Measurements from ENCODE around the gene DAPL1. TPM values are rescaled to one million over a fixed set of nuclear protein-coding genes. Genes with fewer than 3 reads are reported as not detected.

DAPL1 gene
- total RNA-seq, 4 donors from 2014 or later = 3.0 TPM; not detected in 3

DNA sequence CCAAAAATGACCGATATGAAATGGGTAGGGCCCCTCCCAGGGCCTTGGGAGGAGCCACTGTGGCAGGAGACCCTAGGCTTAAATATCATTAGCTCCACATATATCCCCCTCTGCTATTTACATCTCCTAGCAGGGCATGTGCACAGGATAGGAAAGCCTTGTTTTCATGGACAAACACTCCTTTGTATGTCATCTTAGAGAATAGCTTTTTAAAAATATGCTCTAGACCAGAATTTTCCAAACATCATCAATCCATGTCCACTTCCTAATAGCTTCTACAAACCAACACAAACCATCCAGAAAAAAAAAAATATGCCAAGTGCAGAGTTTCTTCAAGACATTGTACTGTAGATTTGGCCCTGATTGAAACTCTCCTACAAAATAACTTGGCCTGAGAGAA, 10.8 kb downstream of the DAPL1 start:
- H3K36me3 ChIP-seq = no peaks in the 10 kb centered on the region
- no peak for ATAC-seq
- 70% methylated on average over 1 of the region's 1 CpG; no CpG with 5 or more reads in 1 of the 2 donors for WGBS, 2 donors (ENCODE audit: low coverage in 1 of 2)
- no peak overlapping the region for H3K4me3 ChIP-seq
- no peak overlapping the region for H3K27ac ChIP-seq
- no peaks in the 10 kb centered on the region for H3K27me3 ChIP-seq
- peaks cover 0 to 6% (median 0%) of the 10 kb centered on the region in 3 donors for H3K4me1 ChIP-seq
- no peaks in the 10 kb centered on the region for H3K9me3 ChIP-seq
- TF ChIP-seq EP300 (IDR thresholded peaks at IDR 0.05) = no peak
- no peak for TF ChIP-seq POLR2A (IDR thresholded peaks at IDR 0.05)
- TF ChIP-seq, protein P1, sequence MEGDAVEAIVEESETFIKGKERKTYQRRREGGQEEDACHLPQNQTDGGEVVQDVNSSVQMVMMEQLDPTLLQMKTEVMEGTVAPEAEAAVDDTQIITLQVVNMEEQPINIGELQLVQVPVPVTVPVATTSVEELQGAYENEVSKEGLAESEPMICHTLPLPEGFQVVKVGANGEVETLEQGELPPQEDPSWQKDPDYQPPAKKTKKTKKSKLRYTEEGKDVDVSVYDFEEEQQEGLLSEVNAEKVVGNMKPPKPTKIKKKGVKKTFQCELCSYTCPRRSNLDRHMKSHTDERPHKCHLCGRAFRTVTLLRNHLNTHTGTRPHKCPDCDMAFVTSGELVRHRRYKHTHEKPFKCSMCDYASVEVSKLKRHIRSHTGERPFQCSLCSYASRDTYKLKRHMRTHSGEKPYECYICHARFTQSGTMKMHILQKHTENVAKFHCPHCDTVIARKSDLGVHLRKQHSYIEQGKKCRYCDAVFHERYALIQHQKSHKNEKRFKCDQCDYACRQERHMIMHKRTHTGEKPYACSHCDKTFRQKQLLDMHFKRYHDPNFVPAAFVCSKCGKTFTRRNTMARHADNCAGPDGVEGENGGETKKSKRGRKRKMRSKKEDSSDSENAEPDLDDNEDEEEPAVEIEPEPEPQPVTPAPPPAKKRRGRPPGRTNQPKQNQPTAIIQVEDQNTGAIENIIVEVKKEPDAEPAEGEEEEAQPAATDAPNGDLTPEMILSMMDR (IDR thresholded peaks at IDR 0.05) = no peak

DNA sequence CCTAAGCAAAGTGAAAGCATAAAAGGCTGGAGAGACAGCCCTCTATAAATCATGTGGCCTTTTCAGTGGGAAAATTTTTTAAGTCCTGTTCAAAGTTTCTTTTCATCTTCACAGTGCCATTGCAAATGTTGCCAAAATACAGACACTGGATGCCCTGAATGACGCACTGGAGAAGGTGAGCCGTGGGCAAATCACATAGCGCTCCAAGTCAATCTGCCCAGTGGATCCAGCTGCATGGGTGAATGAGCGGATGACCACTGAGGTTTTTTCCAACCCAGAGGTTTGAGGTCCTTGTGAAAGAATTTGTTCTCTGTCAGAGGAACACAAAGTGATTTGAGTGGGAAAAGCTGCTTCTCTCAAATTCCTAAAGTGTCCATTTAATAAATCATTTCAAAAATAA, 11.8 kb downstream of the DAPL1 start:
- Histone ChIP-seq H3K36me3 (no peaks in the 10 kb centered on the region), H3K27me3 (no peaks in the 10 kb centered on the region), H3K4me3 (no peak overlapping the region), H3K9me3 (no peaks in the 10 kb centered on the region), H3K27ac (no peak overlapping the region), H3K4me1 (peaks cover 0 to 8% (median 0%) of the 10 kb centered on the region in 3 donors)
- TF ChIP-seq POLR2A (IDR thresholded peaks at IDR 0.05) (no peak), POLR2AphosphoS5 (IDR thresholded peaks at IDR 0.05) (no peak), EP300 (IDR thresholded peaks at IDR 0.05) (no peak)
- TF ChIP-seq, protein P1 (IDR thresholded peaks at IDR 0.05) = no peak
- ATAC-seq = no peak
- 72 to 93% methylated on average over 4 of the region's 4 CpGs for WGBS, 2 donors (ENCODE audit: low coverage in 1 of 2)

DNA sequence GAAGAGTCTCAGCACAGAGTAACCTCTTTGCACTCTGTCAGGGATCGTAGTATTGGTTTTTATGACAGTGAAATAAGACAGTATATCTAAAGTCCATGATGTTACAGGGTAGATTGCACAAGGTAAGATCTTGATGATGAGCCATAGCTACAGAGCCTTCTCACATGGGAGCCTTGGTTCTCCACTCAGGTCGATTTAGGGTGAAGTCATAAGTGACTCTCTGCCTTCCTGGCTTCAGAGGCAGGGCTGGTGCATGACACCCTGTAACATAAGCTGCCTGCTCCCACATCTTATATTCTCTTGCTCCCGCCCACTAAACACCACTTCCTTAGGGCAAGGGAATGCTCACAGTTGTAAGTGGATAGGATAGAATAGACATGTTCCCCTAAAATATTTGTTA, 13.3 kb downstream of the DAPL1 start:
- H3K27me3 ChIP-seq = no peaks in the 10 kb centered on the region
- no peak overlapping the region for H3K27ac ChIP-seq
- H3K4me3 ChIP-seq = no peak overlapping the region
- TF ChIP-seq EP300 (IDR thresholded peaks at IDR 0.05) = no peak
- H3K36me3 ChIP-seq = no peaks in the 10 kb centered on the region
- 82 to 89% methylated on average over 1 to 2 of the region's 3 CpGs for WGBS, 2 donors (ENCODE audit: low coverage in 1 of 2)
- no peak for ATAC-seq
- peaks cover 0 to 8% (median 0%) of the 10 kb centered on the region in 3 donors for H3K4me1 ChIP-seq
- no peaks in the 10 kb centered on the region for H3K9me3 ChIP-seq

DNA sequence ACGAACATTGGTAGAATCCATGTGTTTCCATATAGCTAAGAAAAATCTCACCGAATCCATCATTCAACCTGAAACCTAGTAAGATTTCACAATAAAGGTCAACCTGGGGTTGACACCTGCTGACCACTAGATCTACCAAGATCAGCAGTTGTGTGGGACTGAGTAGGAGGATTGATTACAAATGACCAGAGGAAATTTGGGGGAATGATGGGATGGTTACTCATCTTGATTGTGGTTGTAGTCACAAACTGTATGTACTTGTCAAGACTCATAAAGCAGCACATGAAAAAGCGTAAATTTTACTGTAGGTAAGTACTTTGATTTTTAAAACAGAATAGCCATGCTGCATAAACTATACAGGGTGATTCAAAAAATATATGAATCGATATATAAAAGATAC, 14.7 kb downstream of the DAPL1 start:
- H3K27me3 ChIP-seq = no peaks in the 10 kb centered on the region
- TF ChIP-seq, protein P1 (IDR thresholded peaks at IDR 0.05) = no peak
- TF ChIP-seq POLR2A (IDR thresholded peaks at IDR 0.05) (no peak), POLR2AphosphoS5 (IDR thresholded peaks at IDR 0.05) (no peak), EP300 (IDR thresholded peaks at IDR 0.05) (no peak)
- peaks cover 0 to 8% (median 0%) of the 10 kb centered on the region in 3 donors for H3K4me1 ChIP-seq
- no peak overlapping the region for H3K27ac ChIP-seq
- no peaks in the 10 kb centered on the region for H3K9me3 ChIP-seq
- H3K4me3 ChIP-seq = no peak overlapping the region
- 89 to 100% methylated on average over 3 of the region's 4 CpGs for WGBS, 2 donors (ENCODE audit: low coverage in 1 of 2)
- ATAC-seq = no peak
- H3K36me3 ChIP-seq = no peaks in the 10 kb centered on the region

DNA sequence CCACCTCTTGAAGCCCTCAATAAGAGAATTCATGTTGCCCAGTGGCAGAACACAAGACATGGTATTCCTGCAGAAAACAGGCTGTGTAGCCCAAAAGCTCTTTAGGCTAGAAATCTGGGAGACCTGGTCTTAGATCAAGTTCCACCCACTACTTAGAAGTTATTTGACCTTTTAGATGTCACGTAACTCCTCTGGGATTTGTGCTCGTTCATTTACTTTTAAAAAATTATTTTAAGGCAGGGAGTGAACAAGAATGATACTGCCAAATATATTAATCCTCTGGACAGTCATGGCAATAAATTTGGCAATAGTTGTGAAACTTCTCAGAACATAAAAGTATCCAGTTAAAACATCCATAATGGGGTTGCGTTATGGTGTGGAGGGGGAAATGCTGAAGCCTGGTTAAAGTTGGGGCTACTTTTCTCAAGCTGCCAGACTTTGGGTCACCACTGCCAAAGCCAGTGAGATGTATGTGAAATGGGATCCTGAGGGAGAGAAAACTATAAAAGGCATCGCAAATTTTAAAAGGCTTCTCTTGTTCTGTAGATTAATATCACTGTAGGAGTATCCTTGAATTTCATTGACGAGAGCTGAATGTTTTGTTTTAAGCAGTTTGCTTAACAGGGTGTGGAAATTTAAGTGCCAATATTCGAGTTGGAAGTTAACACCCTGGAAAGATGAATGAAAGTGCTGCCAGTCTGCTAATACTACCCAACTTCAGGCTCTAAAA, 15.8 kb downstream of the DAPL1 start:
- TF ChIP-seq POLR2AphosphoS5 (IDR thresholded peaks at IDR 0.05) (peak; percentile 10), EP300 (IDR thresholded peaks at IDR 0.05) (no peak), POLR2A (IDR thresholded peaks at IDR 0.05) (no peak)
- TF ChIP-seq, protein P1 (IDR thresholded peaks at IDR 0.05) = no peak
- Histone ChIP-seq H3K36me3 (no peaks in the 10 kb centered on the region), H3K4me1 (peaks cover 0 to 8% (median 0%) of the 10 kb centered on the region in 3 donors), H3K27me3 (no peaks in the 10 kb centered on the region), H3K27ac (no peak overlapping the region), H3K4me3 (no peak overlapping the region), H3K9me3 (no peaks in the 10 kb centered on the region)
- peak; percentile 43 for ATAC-seq
- 37 to 43% methylated on average over 6 of the region's 6 CpGs for WGBS, 2 donors (ENCODE audit: low coverage in 1 of 2)
